Frontal cortex (tissue), 4 donors: ENCODE results near the gene PDE4DIP. TPM values are rescaled to one million over a fixed set of nuclear protein-coding genes. Genes with fewer than 3 reads are reported as not detected.
"Not testable (repeated sequence)": the region's sequence is repeated elsewhere in the genome, so short reads cannot be mapped to it uniquely, and the experiment has no call there.

Experiments
- DNase-seq, 2 donors: peaks; one replicate each; pipeline ENCODE4 v3.0.0; 2012; ENCODE audit warnings: low spot score in 2 of 2
- FAIRE-seq: peaks from 2 replicates; lab custom pipeline; 2012; peaks lifted over from hg19 to GRCh38; lab: Jason Lieb, UNC
- total RNA-seq: library from RNA; depleted of rRNA; stranded (reverse); fragments of >200 nt; gene quantifications from one replicate; pipeline ENCODE4 v1.2.3, GENCODE V29; 2014
- donor health status: control.
- donor health status: control.
- donor health status: control.

Gene PDE4DIP
- total RNA-seq, 1 donor from 2014 or later: 266 TPM

- not testable (repeated sequence) for DNase-seq, FAIRE-seq
These were observed 24.9 kb downstream of the PDE4DIP start for GRCh38 chr1:148868924-148869633.

GRCh38 chr1:148869634-148869961 is 25.4 kb downstream of the PDE4DIP start:
- not testable (repeated sequence) for FAIRE-seq, DNase-seq

- FAIRE-seq, DNase-seq: not testable (repeated sequence)
These were observed 30.5 kb downstream of the PDE4DIP start for GRCh38 chr1:148874408-148875388.

- DNase-seq, FAIRE-seq: not testable (repeated sequence)
These were observed 35.7 kb downstream of the PDE4DIP start for GRCh38 chr1:148879812-148880416.

DNA sequence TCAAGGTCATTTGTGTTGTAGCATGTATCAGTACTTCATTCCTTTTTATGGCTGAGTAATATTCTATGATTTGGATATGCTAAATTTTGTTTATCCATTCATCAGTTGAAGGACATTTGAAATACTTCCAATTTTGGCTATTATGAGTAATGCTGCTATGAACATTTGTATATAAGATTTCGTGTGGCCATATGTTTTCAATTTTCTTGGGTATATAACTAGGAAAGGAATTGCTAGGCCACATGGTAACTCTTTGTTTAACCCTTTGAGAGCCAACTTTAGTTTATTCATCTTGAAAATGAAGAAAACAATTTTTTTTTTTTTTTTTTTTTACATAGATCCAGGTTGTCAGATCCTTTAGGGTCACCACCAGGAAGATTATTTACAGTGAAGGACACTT is 37.0 kb downstream of the PDE4DIP start:
- not testable (repeated sequence) for DNase-seq, FAIRE-seq

GRCh38 chr1:148885219-148885618 is 41.0 kb downstream of the PDE4DIP start:
- not testable (repeated sequence) for DNase-seq, FAIRE-seq

DNA sequence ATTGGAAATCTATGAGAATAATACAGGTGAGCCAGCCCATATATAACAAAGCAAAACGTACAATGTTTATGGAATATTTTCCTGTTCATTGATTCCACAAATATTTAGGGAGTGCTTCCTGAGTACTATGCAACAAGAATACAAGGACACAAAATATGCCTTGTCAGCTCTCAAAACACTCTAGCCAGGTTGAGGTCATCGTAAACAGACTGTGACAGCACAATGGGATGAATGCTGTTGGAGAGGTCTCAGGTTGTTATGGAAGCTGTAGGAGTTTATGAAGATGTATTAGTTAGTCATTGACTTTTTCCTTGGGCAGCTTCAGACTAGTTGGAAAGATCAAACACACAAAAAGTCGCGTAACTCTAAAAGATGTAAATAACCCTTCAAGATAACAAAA is 42.1 kb downstream of the PDE4DIP start:
- FAIRE-seq, DNase-seq: not testable (repeated sequence)

GRCh38 chr1:148888597-148888996 is 44.4 kb downstream of the PDE4DIP start:
- not testable (repeated sequence) for FAIRE-seq, DNase-seq

DNA sequence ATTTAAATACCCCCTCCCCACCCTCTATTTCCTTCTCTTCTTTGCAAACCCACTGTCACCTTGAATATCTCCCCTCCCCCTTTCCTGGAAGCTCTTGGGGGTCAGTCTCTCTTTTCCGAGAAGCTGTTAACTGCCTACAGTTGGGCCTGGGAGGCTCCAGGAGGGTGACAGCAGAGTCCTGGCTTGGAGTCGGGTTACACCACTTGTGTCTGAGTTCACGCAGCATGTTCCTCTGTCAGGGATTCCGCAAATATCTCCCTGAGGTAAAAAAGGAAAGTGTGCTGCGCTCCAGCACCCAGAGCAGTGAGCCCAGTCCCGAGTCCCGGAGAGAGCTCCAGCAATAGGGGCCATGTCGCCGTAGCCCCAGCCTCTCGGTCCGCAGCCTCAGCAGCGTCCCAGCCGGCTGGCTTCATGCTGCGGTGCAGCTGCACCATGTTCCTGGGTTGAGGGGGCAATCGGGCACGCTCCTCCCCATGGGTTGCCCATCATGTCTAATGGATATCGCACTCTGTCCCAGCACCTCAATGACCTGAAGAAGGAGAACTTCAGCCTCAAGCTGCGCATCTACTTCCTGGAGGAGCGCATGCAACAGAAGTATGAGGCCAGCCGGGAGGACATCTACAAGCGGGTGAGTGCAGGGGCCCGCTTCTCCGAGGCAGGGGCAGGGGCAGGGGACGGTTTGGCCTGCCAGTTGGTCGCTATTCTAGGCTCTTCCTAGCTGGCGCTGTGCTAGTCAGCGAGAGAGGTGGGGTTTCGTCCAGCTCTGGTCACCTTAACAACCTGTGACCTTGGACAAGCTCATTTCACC is 45.2 kb downstream of the PDE4DIP start:
- not testable (repeated sequence) for DNase-seq, FAIRE-seq

GRCh38 chr1:148890075-148890568 is 45.9 kb downstream of the PDE4DIP start:
- not testable (repeated sequence) for FAIRE-seq, DNase-seq

GRCh38 chr1:148894360-148895352 is 50.4 kb downstream of the PDE4DIP start:
- DNase-seq, FAIRE-seq: not testable (repeated sequence)

- DNase-seq, FAIRE-seq: not testable (repeated sequence)
These were observed 55.8 kb downstream of the PDE4DIP start for GRCh38 chr1:148900026-148900425.

- not testable (repeated sequence) for DNase-seq, FAIRE-seq
These were observed 56.5 kb downstream of the PDE4DIP start for GRCh38 chr1:148900691-148901090.

DNA sequence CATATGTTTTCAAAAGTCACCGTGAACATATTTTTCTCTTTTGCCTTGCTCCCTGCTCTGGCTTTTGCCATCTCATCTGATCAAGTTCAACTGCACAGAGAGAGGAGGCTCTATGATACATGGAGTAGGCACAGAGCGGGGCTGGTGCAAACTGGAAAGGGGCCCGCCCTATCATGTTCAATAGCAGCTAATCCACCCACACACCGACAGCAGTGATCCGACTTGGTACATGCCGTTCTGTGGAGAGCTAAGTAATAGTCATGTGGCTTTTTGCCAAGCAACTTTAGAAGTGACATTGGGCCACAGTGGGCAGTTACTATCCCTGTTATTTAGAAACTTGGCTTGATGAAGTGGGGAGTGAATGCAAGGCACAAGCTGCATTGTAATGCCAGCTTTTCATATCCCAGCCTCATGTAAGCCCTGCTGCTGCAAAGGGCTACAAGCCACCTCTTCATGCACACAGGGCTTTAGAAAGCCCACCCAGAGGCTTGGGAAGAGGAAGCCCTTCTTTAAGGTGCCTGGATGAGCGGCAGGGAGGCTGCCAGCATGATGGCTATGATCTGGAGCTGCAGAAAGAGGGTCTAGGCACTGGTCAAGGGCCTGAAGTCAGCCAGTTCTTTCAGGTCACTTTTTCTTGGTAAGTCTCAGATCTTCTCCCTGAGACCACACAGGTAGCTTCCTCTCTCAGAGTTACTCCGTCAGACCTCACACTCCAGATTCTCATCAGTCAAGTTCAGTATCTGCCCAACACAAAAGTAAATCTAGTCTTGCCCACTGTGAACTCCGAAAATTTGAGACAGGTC is 57.1 kb downstream of the PDE4DIP start:
- not testable (repeated sequence) for DNase-seq, FAIRE-seq

DNA sequence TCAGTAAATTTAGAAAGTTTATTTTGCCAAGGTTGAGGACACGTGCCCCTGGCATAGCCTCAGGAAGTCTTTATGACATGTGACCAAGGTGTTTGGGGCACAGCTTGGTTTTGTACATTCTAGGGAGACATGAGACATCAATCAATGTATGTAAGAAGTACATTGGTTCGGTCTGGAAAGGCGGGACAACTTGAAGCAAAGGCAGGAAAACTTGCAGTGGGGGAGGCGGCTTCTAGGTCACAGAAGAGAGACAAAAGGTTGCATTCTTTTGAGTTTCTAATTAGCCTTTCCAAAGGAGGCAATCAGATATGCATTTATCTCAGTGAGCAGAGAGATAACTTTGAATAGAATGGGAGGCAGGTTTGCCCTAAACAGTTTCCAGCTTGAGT is 57.7 kb downstream of the PDE4DIP start:
- FAIRE-seq, DNase-seq: not testable (repeated sequence)

GRCh38 chr1:148909219-148909826 is 65.1 kb downstream of the PDE4DIP start:
- FAIRE-seq: not testable (repeated sequence)

More at GRCh38 chr1:148909219-148909826, 65.1 kb downstream of the PDE4DIP start:
- not testable (repeated sequence) for DNase-seq
